ENCODE results near the gene HERC3. TPM values are rescaled to one million over a fixed set of nuclear protein-coding genes. Genes with fewer than 3 reads are reported as not detected.

HERC3 gene
- polyA plus RNA-seq, 3 donors, result 30.5 to 36.9 (median 36.7) TPM

DNA sequence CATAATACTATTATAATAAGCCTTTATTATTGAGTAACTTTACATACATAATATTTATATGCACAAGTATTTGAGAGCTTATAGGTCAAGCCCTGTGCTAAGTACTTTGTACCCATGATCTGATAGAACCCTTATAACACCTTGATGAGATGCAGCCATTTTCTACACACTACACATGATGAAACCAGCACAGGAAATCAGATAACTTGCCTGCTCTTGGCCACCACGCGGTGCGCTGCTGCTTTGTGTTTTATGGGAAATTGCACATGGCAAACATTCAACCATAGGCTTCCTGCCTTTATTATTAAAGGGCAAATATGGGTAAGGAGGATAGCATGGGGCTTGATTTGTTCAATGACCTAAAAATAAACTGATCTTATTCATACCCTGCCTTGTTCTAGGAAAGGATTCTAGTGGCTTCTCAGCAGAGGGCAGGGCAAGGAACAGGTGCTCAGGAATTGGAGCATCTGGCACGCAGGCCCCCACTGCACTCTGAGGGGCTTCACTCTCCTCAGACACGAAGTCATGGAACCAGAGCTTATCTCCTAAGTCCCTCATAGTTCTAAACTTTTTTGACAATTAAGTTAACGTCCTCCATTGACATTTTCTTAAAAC lies 137.0 kb downstream of the HERC3 start:
- Mint-ChIP-seq H3K27ac (no peak overlapping the region), H3K4me3 (no peak overlapping the region), H3K9me3 (peaks cover 0 to 2% (median 0%) of the 10 kb centered on the region in 7 donors), H3K36me3 (peaks cover 83 to 84% of the 10 kb centered on the region in 2 donors), H3K27me3 (ENCODE audit: low read depth in 3 of 3) (no peaks in the 10 kb centered on the region), H3K4me1 (no peaks in the 10 kb centered on the region)
- intact Hi-C loops (cut with micrococcal nuclease), result no loop called here
- Histone ChIP-seq H3K9ac (ENCODE audit: insufficient read depth, low read length, poor library complexity, severe bottlenecking) (no peak overlapping the region), H3K9me3 (replicated peaks in 1 of 2; ENCODE audit: control insufficient read depth in 1 of 2, insufficient read depth in 1 of 2, low read length in 2 of 2) (no peaks in the 10 kb centered on the region), H3K27ac (ENCODE audit: low read depth in 1 of 2, low read length in 2 of 2) (no peak overlapping the region), H3K4me2 (replicated peaks; ENCODE audit: extremely low read depth, low read length, poor library complexity, severe bottlenecking) (no peak overlapping the region), H3K27me3 (ENCODE audit: control insufficient read depth in 2 of 2, insufficient read depth in 2 of 2, low read length in 2 of 2) (no peaks in the 10 kb centered on the region), H3K4me1 (ENCODE audit: control insufficient read depth in 1 of 2, insufficient read depth in 2 of 2, low read length in 2 of 2) (no peaks in the 10 kb centered on the region), H3K36me3 (replicated peaks in 1 of 2; ENCODE audit: control insufficient read depth in 1 of 2, insufficient read depth in 2 of 2, low read length in 2 of 2) (peaks cover 76 to 100% of the 10 kb centered on the region in 2 donors), H4K20me1 (ENCODE audit: insufficient read depth, low read length) (peaks cover 20% of the 10 kb centered on the region), H3K4me3 (replicated peaks in 1 of 3; ENCODE audit: low read depth in 2 of 3, low read length in 3 of 3) (no peak overlapping the region), H2AFZ (ENCODE audit: insufficient read depth, low read depth, low read length, poor library complexity, severe bottlenecking) (no peak overlapping the region), H3K79me2 (ENCODE audit: insufficient read depth, low read length) (no peaks in the 10 kb centered on the region)
- no peak for DNase-seq
- 89% methylated on average over 1 of the region's 6 CpGs for WGBS (ENCODE audit: insufficient coverage)
- TF ChIP-seq, protein P1, sequence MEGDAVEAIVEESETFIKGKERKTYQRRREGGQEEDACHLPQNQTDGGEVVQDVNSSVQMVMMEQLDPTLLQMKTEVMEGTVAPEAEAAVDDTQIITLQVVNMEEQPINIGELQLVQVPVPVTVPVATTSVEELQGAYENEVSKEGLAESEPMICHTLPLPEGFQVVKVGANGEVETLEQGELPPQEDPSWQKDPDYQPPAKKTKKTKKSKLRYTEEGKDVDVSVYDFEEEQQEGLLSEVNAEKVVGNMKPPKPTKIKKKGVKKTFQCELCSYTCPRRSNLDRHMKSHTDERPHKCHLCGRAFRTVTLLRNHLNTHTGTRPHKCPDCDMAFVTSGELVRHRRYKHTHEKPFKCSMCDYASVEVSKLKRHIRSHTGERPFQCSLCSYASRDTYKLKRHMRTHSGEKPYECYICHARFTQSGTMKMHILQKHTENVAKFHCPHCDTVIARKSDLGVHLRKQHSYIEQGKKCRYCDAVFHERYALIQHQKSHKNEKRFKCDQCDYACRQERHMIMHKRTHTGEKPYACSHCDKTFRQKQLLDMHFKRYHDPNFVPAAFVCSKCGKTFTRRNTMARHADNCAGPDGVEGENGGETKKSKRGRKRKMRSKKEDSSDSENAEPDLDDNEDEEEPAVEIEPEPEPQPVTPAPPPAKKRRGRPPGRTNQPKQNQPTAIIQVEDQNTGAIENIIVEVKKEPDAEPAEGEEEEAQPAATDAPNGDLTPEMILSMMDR (IDR thresholded peaks at IDR 0.05), result no peak

DNA sequence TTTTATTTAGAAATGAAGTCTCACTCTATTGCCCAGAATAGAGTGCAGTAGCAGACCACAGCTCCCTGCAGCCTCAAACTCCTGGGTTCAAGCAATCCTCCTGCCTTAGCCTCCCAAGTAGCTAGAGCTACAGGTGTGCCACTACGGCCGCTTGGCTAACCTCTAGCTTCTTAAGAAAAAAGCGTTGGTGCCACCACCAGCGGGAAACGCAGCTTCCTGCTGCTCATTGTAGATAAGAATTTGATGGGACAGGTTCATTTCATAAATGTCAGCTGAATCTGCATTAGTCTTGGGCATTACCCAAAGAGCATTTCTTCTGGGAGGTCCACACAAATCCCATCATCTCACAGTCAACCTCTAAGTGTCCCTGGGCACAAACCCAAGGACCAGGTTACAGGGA lies 138.5 kb downstream of the HERC3 start:
- no peaks in the 10 kb centered on the region for H3K27me3 ChIP-seq (ENCODE audit: control insufficient read depth in 2 of 2, insufficient read depth in 2 of 2, low read length in 2 of 2)
- TF ChIP-seq, protein P1 (IDR thresholded peaks at IDR 0.05), result no peak
- H3K27ac ChIP-seq (ENCODE audit: low read depth in 1 of 2, low read length in 2 of 2), result no peak overlapping the region
- H3K27ac Mint-ChIP-seq, result peak overlapping the region in 2 of 7 donors; percentile 18 to 74
- H2AFZ ChIP-seq (ENCODE audit: insufficient read depth, low read depth, low read length, poor library complexity, severe bottlenecking), result no peak overlapping the region
- intact Hi-C loops (cut with micrococcal nuclease), result no loop called here
- H3K4me3 Mint-ChIP-seq, result no peak overlapping the region
- no peaks in the 10 kb centered on the region for H3K79me2 ChIP-seq (ENCODE audit: insufficient read depth, low read length)
- no peak overlapping the region for H3K9ac ChIP-seq (ENCODE audit: insufficient read depth, low read length, poor library complexity, severe bottlenecking)
- peaks cover 19% of the 10 kb centered on the region for H4K20me1 ChIP-seq (ENCODE audit: insufficient read depth, low read length)
- H3K9me3 ChIP-seq (replicated peaks in 1 of 2; ENCODE audit: control insufficient read depth in 1 of 2, insufficient read depth in 1 of 2, low read length in 2 of 2), result no peaks in the 10 kb centered on the region
- no peaks in the 10 kb centered on the region for H3K27me3 Mint-ChIP-seq (ENCODE audit: low read depth in 3 of 3)
- DNase-seq, result no peak
- peaks cover 80 to 98% of the 10 kb centered on the region in 2 donors for H3K36me3 ChIP-seq (replicated peaks in 1 of 2; ENCODE audit: control insufficient read depth in 1 of 2, insufficient read depth in 2 of 2, low read length in 2 of 2)
- peaks cover 80 to 81% of the 10 kb centered on the region in 2 donors for H3K36me3 Mint-ChIP-seq
- no peaks in the 10 kb centered on the region for H3K4me1 Mint-ChIP-seq
- no peak overlapping the region for H3K4me2 ChIP-seq (replicated peaks; ENCODE audit: extremely low read depth, low read length, poor library complexity, severe bottlenecking)
- H3K4me3 ChIP-seq (replicated peaks in 1 of 3; ENCODE audit: low read depth in 2 of 3, low read length in 3 of 3), result no peak overlapping the region
- WGBS (ENCODE audit: insufficient coverage), result 80% methylated on average over 1 of the region's 5 CpGs
- H3K9me3 Mint-ChIP-seq, result peaks cover 0 to 2% (median 0%) of the 10 kb centered on the region in 7 donors
- H3K4me1 ChIP-seq (ENCODE audit: control insufficient read depth in 1 of 2, insufficient read depth in 2 of 2, low read length in 2 of 2), result no peaks in the 10 kb centered on the region
